ENCODE data around the gene EIF2B2. TPM values are rescaled to one million over a fixed set of nuclear protein-coding genes. Genes with fewer than 3 reads are reported as not detected.
A peak's percentile ranks its signal among the peaks of the same experiment; 100 is the strongest.

EIF2B2 gene
- total RNA-seq, 1 experiment from 2014 or later, result 48.3 TPM

DNA sequence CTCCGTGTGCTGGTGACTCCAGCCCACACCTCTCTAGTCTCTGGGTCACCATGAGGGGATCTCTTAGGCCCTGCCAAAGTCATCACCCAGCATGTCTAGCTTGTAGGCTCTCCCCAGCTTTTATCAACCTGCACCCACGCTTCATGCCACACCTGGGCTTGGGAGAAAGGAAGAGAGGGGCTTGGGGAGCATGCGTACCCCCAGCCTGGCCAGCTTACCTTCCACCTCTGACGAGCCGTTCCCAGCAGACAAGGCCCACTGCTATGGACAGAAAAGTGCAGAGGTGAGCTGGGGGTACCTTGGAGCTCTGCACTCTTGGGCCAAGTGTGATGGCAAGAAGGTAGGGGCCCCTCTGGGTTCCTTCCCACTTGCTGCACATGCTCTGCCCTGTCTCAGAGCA lies 49.0 kb upstream of the EIF2B2 start:
- TF ChIP-seq CTCF (conservative IDR thresholded peaks at IDR 0.05), result no peak
- no peak overlapping the region for H2BK20ac ChIP-seq (ENCODE audit: low read depth, low read length, poor library complexity, severe bottlenecking)
- no peak overlapping the region for H3K4ac ChIP-seq (ENCODE audit: low read depth, low read length)
- peak overlapping the region; percentile 12 for H3K18ac ChIP-seq (ENCODE audit: insufficient read length, low read depth, low read length)
- peaks cover 10 to 15% of the 10 kb centered on the region in 2 experiments for H3K4me1 Mint-ChIP-seq
- no peak overlapping the region; a peak in 1 of 5 replicates for H3K4me3 Mint-ChIP-seq
- H3K79me2 ChIP-seq (ENCODE audit: insufficient read depth, low read length), result no peaks in the 10 kb centered on the region
- H3K27me3 Mint-ChIP-seq (ENCODE audit: low read depth), result peaks cover 21% of the 10 kb centered on the region
- no peak overlapping the region for H2BK120ac ChIP-seq (ENCODE audit: low read depth, low read length, poor library complexity, severe bottlenecking)
- no peak overlapping the region for H3K9ac ChIP-seq (ENCODE audit: extremely low read depth, insufficient read length, low read length)
- no peak overlapping the region for H3K4me2 ChIP-seq (ENCODE audit: insufficient read depth, insufficient read length, low read length)
- no peaks in the 10 kb centered on the region; a peak in 1 of 7 replicates for H3K36me3 Mint-ChIP-seq (ENCODE audit: insufficient read depth in 1 of 3, low read depth in 3 of 3)
- no peaks in the 10 kb centered on the region for H3K9me3 Mint-ChIP-seq
- H3K14ac ChIP-seq (ENCODE audit: insufficient read depth, low read length), result no peak overlapping the region
- no peaks in the 10 kb centered on the region; the same call in 1 of the 2 replicates for H3K4me1 ChIP-seq (ENCODE audit: insufficient read depth, low read length)
- DNase-seq, result no peak
- H3K9me3 ChIP-seq (ENCODE audit: control insufficient read depth, low read depth, low read length), result no peaks in the 10 kb centered on the region
- no peak overlapping the region for H2BK12ac ChIP-seq (ENCODE audit: insufficient read length, low read depth, low read length)
- H4K20me1 ChIP-seq (ENCODE audit: control insufficient read depth, insufficient read depth, insufficient read length), result no peaks in the 10 kb centered on the region
- H4K5ac ChIP-seq (ENCODE audit: insufficient read length, low read depth, low read length), result no peak overlapping the region
- no peaks in the 10 kb centered on the region for H3K79me1 ChIP-seq (ENCODE audit: insufficient read depth, low read depth, low read length, poor library complexity, severe bottlenecking)
- no peak overlapping the region for H2AK5ac ChIP-seq (ENCODE audit: insufficient read length, low read length)
- no peak overlapping the region for H3K56ac ChIP-seq (ENCODE audit: insufficient read length, low read depth, low read length)
- no peak overlapping the region for H3T11ph ChIP-seq (ENCODE audit: low read length)
- H3K23ac ChIP-seq (ENCODE audit: insufficient read length, low read depth, low read length), result no peak overlapping the region
- H2AFZ ChIP-seq (ENCODE audit: low read length), result no peak overlapping the region
- no peak overlapping the region for H4K91ac ChIP-seq (ENCODE audit: insufficient read length, low read depth, low read length)
- WGBS (ENCODE audit: extremely low coverage, insufficient read length, low lambda C conversion rate), result no CpG with 5 or more reads among the region's 5 CpGs
- no peaks in the 10 kb centered on the region for H3K23me2 ChIP-seq (ENCODE audit: insufficient read length, low read depth, low read length, poor library complexity, severe bottlenecking)
- no peak overlapping the region for H4K8ac ChIP-seq (replicated peaks; ENCODE audit: insufficient read length, low read depth, low read length)
- H2BK5ac ChIP-seq (ENCODE audit: insufficient read length, low read length), result no peak overlapping the region
- no peaks in the 10 kb centered on the region; the same call in 1 of the 2 replicates for H3K27me3 ChIP-seq (ENCODE audit: insufficient read depth, low read length)
- no peak overlapping the region for H2BK15ac ChIP-seq (ENCODE audit: low read depth, low read length)
- H3K27ac ChIP-seq (ENCODE audit: insufficient read length, low read depth, low read length), result no peak overlapping the region
- H3K27ac Mint-ChIP-seq, result no peak overlapping the region

Data from H9 (cell line).